Erythroblast (primary cell): ENCODE results near the gene CERKL.

Experiments
- DNase-seq, 2 experiments: peaks; one replicate each; lab custom pipeline; 2025; lab: John Stamatoyannopoulos, UW
- GATA1 ChIP-seq: IDR thresholded peaks from 2 replicates; pipeline ENCODE4 v1.6.1; 2011; ENCODE audit warnings: low read depth, mild to moderate bottlenecking, control low read depth, low read length, moderate library complexity
- POLR2A ChIP-seq: IDR thresholded peaks from 2 replicates; pipeline ENCODE4 v1.6.1; 2011; ENCODE audit warnings: mild to moderate bottlenecking, low read length

CERKL gene

DNA sequence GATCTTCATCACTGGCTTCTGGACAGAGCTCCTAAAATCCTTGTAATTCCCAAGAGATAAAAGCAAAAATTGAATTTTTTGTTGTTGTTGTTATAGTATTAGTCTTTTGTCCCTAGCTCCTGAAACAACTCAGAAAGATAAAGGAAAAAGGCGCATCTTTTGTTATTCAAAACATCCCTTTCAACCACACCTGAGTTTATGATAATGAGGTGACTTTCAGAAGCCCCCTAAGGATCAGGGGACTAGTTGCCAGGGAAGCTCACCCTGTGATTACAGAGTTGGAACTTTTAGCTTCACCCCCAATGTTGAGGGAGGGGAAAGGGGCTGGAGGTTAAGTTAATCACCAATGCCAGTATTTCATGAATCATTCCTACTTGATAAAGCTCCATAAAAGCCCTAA, 10.3 kb upstream of the CERKL start:
- no peak for DNase-seq
- TF ChIP-seq GATA1 (no peak), POLR2A (no peak)

DNA sequence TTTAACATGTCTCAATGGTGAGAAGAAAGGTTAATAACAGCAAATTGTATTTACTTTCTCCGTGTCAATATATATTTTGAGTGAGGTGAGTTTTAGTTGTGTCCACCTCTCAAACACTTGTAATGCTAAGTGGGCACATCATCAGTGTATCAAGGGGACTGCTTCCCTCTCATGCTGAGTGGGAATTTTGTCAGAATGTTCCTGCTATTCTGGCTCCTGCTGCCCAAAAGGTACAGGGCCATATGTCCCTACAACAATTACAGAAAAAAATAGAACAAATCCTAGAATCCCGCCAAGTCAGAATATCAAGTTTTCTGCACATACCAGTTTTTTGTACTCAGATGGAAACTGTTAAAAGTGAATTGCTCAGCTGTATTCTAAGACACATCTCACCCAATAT, 5.4 kb upstream of the CERKL start:
- DNase-seq = no peak
- TF ChIP-seq POLR2A (no peak), GATA1 (no peak)

DNA sequence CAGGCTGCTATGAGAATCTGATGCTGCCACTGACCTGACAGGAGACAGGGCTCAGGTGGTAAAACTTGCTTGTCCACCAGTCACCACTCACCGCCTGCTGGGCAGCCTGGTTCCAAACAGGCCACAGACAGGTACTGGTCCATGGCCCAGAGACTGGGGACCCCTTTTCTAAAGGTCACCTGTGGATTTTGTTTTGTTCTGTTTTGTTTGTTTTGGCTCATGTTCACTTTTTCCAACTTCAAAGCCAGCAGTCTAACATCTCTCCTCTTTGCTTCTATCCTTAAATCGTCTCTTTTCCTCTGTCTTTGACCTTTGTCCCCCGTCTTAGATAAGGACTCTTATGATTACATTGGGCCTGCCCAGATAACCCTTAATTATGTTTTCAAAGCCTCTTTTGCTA, 3.3 kb upstream of the CERKL start:
- no peak for DNase-seq
- TF ChIP-seq POLR2A (no peak), GATA1 (no peak)

DNA sequence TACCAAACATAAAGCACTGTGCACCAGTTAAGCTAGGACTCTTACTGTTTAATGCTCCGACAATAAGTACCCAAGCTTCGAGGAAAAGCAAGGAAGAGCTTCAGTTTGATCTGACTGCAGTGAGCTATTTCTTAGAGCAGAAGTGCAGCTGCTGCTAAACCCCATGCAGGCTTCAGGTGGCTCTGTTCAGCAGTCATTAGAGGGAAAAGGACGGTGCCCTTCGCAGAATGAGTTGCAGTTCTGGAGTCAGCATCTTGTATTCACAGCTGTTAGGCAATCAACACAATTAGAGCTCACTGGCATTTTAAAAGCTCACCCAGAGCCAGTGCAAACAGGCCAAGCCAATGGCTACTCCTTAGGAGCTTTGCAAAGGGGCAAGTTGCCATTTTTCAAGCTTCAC, 1.5 kb upstream of the CERKL start:
- no peak for DNase-seq
- TF ChIP-seq POLR2A = no peak
- TF ChIP-seq GATA1 = no peak

DNA sequence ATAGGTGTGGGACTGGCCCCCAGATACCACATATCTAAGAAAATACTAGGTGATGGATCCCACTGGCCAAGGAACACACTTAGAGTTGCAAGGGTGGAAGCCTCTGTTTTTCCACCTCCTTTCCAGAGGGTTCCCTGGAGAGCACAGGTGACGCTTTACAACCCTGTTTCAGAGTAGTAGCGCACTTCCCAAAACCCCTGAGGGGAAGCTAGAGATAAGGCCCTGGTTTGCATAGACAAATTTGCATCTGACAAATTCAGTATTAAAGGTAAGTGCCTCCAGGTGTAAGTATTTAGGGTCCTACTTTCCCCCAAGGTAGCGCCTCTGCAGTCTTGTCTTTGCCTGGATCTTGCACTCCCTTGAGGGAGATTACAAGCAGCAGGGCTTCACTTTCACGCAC, 474 bp upstream of the CERKL start:
- TF ChIP-seq POLR2A = no peak
- TF ChIP-seq GATA1 = no peak
- no peak for DNase-seq

DNA sequence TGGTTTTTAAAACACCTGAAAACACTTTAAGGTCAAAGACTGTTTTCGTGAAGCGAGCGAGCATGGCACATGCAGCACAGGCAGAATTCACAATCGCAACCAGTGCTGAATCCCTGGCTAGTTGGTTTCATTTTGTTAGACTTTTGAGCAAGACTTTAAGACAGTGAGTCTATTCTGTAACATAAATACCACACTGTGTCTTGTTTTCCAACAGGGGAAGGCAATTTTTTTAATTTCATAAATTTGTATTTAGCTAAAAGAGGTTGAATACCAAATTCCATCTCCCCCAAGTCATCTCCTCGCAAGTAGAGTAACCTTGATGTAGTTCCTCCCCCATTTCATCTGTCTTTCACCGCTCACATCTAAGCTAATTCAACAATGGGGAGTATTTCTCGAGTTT, 1.4 kb downstream of the CERKL start:
- no peak for TF ChIP-seq GATA1
- DNase-seq = no peak

DNA sequence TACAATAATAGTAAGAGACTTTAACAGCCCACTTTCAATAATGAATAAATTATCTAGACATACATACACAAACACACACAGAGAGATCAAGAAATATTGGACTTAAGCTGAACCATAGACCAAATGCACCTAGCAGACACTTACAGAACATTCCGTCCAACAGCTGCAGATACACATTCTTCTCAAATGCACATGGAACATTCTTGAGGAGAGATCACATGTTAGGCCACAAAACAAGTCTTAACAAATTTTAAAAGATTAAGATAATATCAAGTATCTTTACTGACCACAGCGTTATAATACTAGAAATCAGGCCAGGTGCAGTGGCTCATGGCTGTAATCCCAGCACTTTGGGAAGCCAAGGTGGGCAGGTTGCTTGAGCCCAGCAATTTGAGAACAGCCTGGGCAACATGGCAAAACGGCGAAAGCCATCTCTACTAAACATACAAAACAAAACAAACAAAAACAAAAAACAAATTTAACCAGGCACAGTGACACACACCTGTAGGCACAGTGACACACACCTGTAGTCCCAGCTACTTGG, 7.4 kb downstream of the CERKL start:
- no peak for TF ChIP-seq GATA1
- TF ChIP-seq POLR2A = no peak

DNA sequence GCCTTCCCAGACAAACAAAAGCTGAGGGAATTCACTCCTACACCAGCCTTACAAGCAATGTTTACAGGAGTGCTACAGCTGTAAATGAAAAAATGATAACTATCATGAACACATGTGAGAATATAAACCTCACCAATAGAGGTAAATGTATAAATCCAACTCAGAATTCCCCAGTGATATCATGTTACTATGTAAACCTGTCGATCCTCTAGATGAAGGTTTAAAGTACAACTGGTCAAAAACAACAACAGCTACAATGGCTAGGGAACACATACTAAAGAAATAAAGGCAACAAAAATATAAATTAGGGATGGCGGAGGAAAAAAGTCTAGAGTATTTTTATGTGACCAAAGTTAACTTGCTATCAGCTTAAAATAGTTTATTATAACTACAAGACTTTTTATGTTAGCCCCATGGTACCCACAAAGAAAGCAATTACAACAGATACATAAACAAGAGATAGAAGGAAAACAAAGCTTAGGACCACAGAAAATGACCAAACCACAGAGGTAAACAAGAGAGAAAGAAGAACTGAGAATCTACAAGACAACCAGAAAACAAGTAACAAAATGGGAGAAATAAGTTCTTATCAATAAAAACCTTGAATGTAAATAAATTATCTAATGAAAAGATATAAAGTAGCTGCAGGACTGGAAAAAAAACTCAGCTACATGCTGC, 8.3 kb downstream of the CERKL start:
- DNase-seq = no peak
- TF ChIP-seq POLR2A = no peak
- TF ChIP-seq GATA1 = no peak

More for the DNA sequence above, 7.4 kb downstream of the CERKL start:
- no peak for DNase-seq

DNA sequence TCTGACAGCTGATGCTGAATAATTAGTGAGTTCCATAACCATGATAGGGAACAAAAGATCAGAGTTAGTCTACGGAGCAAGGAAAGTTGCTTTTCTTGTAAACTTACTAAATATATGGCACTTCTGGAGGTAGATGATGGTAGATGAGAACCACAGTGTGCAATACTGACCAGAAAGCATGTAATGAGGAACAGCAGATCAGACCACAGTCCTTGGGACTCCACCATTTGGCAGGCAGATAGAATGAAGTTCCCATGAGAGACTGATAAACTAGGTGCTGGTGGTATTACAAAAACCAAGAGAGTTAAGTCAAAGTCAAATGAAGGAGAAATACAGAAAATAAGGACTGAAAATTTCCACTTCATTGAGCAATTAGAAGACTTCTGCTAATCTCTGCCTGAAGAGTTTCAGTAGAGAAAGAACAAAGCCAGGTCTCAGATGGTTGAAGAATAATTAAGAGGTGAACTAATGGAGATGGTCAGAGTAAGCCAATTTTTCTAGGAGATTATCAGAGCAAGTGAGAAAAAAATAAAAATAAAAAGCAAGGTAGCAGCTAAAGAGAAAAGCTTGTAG, 10.4 kb downstream of the CERKL start:
- TF ChIP-seq GATA1 = no peak
- TF ChIP-seq POLR2A = no peak
- no peak for DNase-seq

DNA sequence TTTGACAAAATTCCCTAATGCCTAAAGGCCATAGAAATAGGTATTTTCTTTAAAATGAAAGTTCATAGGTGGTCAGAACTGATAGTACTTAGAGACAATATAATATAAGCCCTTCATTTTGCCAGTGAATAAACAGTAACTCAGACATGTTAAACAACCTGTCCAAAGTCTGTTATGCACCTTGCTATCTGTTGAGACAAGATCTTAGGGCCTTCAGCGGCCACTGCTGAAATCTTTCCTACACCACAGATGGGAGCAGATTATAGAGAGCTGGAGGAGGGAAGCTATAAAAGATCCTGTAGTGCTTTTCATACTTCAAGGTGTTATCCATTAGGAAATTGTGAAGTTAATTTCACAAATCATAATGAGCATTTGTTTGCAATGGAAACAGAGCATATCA, 13.8 kb downstream of the CERKL start:
- DNase-seq = no peak
- no peak for TF ChIP-seq GATA1
- TF ChIP-seq POLR2A = no peak

DNA sequence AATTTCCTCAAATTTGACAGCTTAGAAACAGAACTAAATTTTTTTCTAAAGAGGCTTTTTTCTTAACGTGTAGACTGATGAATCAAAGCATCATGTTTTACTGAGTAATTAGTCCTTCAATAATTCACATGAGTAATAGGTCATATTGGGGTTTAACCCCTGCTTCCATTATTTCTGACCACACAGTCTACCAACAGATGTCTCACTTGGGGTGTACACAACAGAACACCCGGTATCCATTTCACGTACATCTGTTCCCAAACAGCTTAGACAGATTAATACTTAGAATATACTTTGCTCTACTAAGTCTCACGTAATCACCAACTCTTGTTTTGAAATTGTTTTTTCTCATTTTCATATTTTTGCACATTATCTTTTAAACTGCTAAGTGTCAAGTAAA, 14.8 kb downstream of the CERKL start:
- DNase-seq = no peak
- TF ChIP-seq POLR2A (no peak), GATA1 (no peak)

DNA sequence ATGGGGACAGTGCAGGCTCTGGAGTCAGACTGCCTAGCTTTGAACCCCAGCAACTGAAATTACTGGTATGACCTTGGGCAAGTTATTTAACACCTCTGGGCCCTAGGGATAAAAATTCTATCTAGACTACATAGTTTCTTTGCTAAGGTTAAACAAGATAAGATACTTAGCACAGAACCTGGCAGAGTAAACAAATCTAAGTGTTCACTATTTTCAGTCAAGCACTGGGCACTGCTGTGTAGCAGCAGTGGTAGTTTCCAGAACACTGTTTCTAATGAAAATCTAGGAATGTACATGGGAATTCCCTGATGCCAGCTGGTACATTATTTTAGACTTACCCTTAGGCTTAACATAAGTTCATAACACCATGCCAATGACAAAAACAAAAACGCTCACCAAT, 17.2 kb downstream of the CERKL start:
- no peak for DNase-seq
- no peak for TF ChIP-seq GATA1
- no peak for TF ChIP-seq POLR2A

DNA sequence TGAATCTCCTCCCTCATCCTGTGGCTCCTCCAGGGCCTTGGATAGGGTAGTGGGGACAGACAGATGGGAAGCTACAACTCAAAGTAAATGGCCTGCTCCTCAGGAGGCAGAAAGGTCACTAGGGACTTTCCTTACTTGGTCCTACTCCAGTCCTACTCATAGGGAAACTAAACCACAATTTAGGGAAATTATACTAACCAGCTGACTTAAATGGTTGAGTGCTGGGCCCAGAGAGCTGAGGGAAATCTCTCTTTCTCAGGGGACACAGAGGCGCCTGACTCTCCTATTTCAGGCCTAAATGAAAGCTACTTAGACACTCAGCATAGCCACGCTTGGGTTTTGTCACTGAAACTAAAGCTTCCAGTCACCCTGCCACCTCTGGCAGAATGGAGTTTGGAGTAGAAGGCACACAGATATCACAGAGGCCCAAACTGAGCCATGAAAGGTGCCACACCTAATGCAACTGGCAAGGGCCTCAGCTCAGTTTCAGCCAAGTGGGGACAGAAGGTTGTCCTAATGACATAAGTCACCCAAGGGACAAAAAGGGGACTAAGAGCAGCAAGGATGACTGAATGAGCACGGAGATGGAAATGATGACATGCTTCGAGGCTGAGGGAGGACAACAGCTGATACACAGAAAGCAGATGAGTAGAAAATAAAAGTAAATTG, 24.0 kb downstream of the CERKL start:
- no peak for TF ChIP-seq POLR2A
- TF ChIP-seq GATA1 = no peak
- no peak for DNase-seq

DNA sequence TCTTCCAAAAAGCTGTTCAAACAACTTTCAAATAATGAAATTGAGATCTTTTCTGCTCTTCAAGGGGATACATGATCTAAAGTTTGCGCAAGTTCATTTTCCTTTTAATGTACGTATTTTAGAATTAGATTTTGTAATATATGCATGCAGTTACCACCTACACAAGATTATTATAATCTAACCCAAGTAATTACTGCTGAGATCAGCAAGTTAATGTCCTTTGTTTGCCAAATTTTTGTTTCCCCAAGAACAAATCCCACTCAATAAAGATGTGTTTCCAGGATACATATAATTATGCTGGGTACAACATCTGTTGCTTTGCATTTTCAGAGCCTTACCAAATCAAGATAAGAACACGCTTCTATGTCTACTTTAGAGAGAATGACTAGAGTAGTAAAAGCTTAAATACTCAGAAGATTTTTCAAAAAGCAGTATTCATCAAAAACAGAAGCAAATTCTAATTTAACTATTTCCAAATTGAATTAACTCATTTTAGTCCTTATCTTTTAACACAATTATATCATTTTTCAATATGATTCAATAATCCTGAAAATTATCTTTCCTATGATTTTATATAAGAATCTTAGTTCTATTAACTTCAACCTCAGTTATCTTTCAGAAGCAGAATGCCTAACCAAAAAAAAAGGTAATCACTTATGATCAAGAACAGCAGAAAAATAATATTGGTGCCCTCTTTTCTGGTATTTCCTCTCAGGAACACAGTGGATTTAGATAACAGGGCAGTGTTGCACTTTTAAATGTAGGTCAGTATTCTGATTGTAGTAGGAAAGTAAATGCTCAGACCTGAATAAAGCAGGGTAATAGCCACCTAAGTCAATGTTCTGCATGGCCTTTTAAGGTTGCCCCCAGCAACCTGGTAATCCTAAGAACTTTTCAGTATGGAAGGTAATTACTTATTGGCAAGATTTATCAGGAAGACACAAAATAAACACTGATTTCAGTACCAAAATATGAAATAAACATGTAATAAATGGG, 28.0 kb downstream of the CERKL start:
- no peak for DNase-seq
- no peak for TF ChIP-seq POLR2A
- TF ChIP-seq GATA1 = no peak
